NCI-H2029 (cell line): ENCODE results near the gene RASA2.

Source experiments
- DNase-seq: peaks from one replicate; lab custom pipeline; 2025; lab: John Stamatoyannopoulos, UW

Gene RASA2

GRCh38 chr3:141486746-141487520 lies at the start of gene RASA2:
TSS of gene RASA2 (plus strand) at chr3:141487027. CDS start at chr3:141487084, 57 bp downstream.
- DNase-seq, result peak; percentile 72

GRCh38 chr3:141439589-141439988 lies 47.2 kb upstream of the RASA2 start:
- DNase-seq, result no peak

GRCh38 chr3:141440942-141441341 lies 45.9 kb upstream of the RASA2 start:
- DNase-seq, result no peak

GRCh38 chr3:141441381-141442364 lies 45.2 kb upstream of the RASA2 start:
- no peak for DNase-seq

- peak; percentile 73 for DNase-seq
These were observed 44.4 kb upstream of the RASA2 start for GRCh38 chr3:141442446-141442845.

- DNase-seq, result no peak
These were observed 43.9 kb upstream of the RASA2 start for GRCh38 chr3:141442914-141443313.

GRCh38 chr3:141444586-141445285 lies 42.1 kb upstream of the RASA2 start:
- DNase-seq, result no peak

GRCh38 chr3:141445990-141446389 lies 40.8 kb upstream of the RASA2 start:
- DNase-seq, result no peak

- no peak for DNase-seq
These were observed 40.1 kb upstream of the RASA2 start for GRCh38 chr3:141446737-141447136.

GRCh38 chr3:141447383-141447782 lies 39.4 kb upstream of the RASA2 start:
- DNase-seq, result no peak

GRCh38 chr3:141448606-141449220 lies 38.1 kb upstream of the RASA2 start:
- no peak for DNase-seq

- DNase-seq, result no peak
These were observed 37.4 kb upstream of the RASA2 start for GRCh38 chr3:141449424-141449823.

GRCh38 chr3:141450727-141451375 lies 36.0 kb upstream of the RASA2 start:
- DNase-seq, result no peak

- DNase-seq, result peak; percentile 41
These were observed 34.8 kb upstream of the RASA2 start for GRCh38 chr3:141452045-141452444.

- DNase-seq, result no peak
These were observed 34.1 kb upstream of the RASA2 start for GRCh38 chr3:141452773-141453172.

- DNase-seq, result no peak
These were observed 32.8 kb upstream of the RASA2 start for GRCh38 chr3:141454054-141454453.

- peak; percentile 82 for DNase-seq
These were observed 31.8 kb upstream of the RASA2 start for GRCh38 chr3:141454906-141455602.

GRCh38 chr3:141455603-141456300 lies 31.1 kb upstream of the RASA2 start:
- no peak for DNase-seq

GRCh38 chr3:141456301-141456625 lies 30.6 kb upstream of the RASA2 start:
- DNase-seq, result no peak

- peak; percentile 40 for DNase-seq
These were observed 29.1 kb upstream of the RASA2 start for GRCh38 chr3:141457624-141458236.
